GM12891 (cell line): ENCODE data around the gene CD68.

Experiments used
- PAX5 ChIP-seq: IDR thresholded peaks from 2 replicates; pipeline ENCODE4 v1.6.1; 2011; ENCODE audit warnings: low read length, moderate library complexity, mild to moderate bottlenecking; ENCODE audit not compliant: insufficient read depth, severe bottlenecking
- POLR2A ChIP-seq: IDR thresholded peaks from 2 replicates; pipeline ENCODE4 v1.6.1; 2011; ENCODE audit warnings: low read depth, low read length, control low read depth
- POLR2AphosphoS5 ChIP-seq: IDR thresholded peaks from 2 replicates; pipeline ENCODE4 v1.6.1; 2011; ENCODE audit warnings: low read depth, low read length, control low read depth
- POU2F2 ChIP-seq: IDR thresholded peaks from 2 replicates; pipeline ENCODE4 v1.6.1; 2011; ENCODE audit warnings: low read depth, mild to moderate bottlenecking, control low read depth, low read length, moderate library complexity
- SPI1 ChIP-seq: IDR thresholded peaks from 2 replicates; pipeline ENCODE4 v1.6.1; 2011; ENCODE audit warnings: low read depth, low read length, control low read depth
- TAF1 ChIP-seq: IDR thresholded peaks from 2 replicates; pipeline ENCODE4 v1.6.1; 2011; ENCODE audit warnings: low read depth, low read length, control low read depth

GRCh38 chr17:7613769-7614424, 34.5 kb downstream of the CD68 start:
- TF ChIP-seq POLR2A (no peak), TAF1 (no peak), POU2F2 (no peak), POLR2AphosphoS5 (no peak), SPI1 (no peak), PAX5 (no peak)
